Body of pancreas (tissue), 4 donors: ENCODE data around the gene RNU6-7. TPM values are rescaled to one million over a fixed set of nuclear protein-coding genes. Genes with fewer than 3 reads are reported as not detected.

ENCODE experiments used
- ATAC-seq: fragments of 150-250 bp; one replicate; pipeline ENCODE4 v1.9.1; 2016
- DNase-seq, 4 donors: peaks; one replicate each; pipeline ENCODE4 v3.0.0-alpha.2; 2019
- H3K27ac ChIP-seq, 4 donors: fragments of 200-600 bp; sonication (generic); 1 replicate in 3 of 4; 2 replicates in 1 of 4; pipeline versions ENCODE4 v1.5.1 to v1.6.1; 2016 to 2019; ENCODE audit warnings: mild to moderate bottlenecking in 1 of 4, mixed read lengths in 1 of 4, moderate library complexity in 1 of 4
- H3K27me3 ChIP-seq, 2 donors: fragments of 200-600 bp; sonication (generic); one replicate each; pipeline ENCODE4 v1.6.0; 2016; ENCODE audit warnings: mild to moderate bottlenecking in 1 of 2
- H3K36me3 ChIP-seq, 2 donors: fragments of 200-600 bp; sonication (generic); replicated peaks in 1 of 2; 2 replicates each; pipeline ENCODE4 v1.5.1; 2016; ENCODE audit warnings: low read depth in 2 of 2; ENCODE audit not compliant: insufficient read depth in 1 of 2
- H3K4me1 ChIP-seq: fragments of 200-600 bp; sonication (generic); one replicate; pipeline ENCODE4 v1.6.0; 2016
- H3K4me3 ChIP-seq, 2 donors: fragments of 200-600 bp; sonication (generic); 1 replicate in 1 of 2; 2 replicates in 1 of 2; pipeline ENCODE4 v1.5.1; 2016 to 2019
- H3K9me3 ChIP-seq, 3 donors: fragments of 200-600 bp; sonication (generic); 1 replicate in 2 of 3; 2 replicates in 1 of 3; pipeline ENCODE4 v1.5.1; 2016
- POLR2A ChIP-seq, 3 donors: fragments of 450-650 bp; IDR thresholded peaks; one replicate each; pipeline ENCODE4 v1.6.1; 2016; ENCODE audit warnings: antibody characterized with exemption in 3 of 3, mild to moderate bottlenecking in 2 of 3
- WGBS, 2 donors: methylation state at CpG; one replicate each; pipeline ENCODE4 v1.1.5; 2017; 5-methylcytosine and 5-hydroxymethylcytosine counted together
- intact Hi-C: fragments of 100-400 bp; cut with DNase I; formaldehyde crosslinking; loops from one replicate; pipeline ENCODE4 v1.15.1; 2023
- total RNA-seq, 2 donors: library from RNA; depleted of rRNA; stranded (reverse); fragments of >200 nt; gene quantifications; one replicate each; pipeline ENCODE4 v1.1.0, GENCODE V29; 2016
- TF ChIP-seq, protein P1 (sequence below), 7 experiments: fragments of 450-650 bp in 4 of 7; fragments of 200-600 bp in 3 of 7; sonication (generic) in 3 of 7; IDR thresholded peaks; one replicate each; pipeline ENCODE4 v1.5.1; 2016 to 2019; ENCODE audit warnings: antibody characterized with exemption in 7 of 7

Gene RNU6-7
- total RNA-seq, 2 donors from 2014 or later = not detected

DNA sequence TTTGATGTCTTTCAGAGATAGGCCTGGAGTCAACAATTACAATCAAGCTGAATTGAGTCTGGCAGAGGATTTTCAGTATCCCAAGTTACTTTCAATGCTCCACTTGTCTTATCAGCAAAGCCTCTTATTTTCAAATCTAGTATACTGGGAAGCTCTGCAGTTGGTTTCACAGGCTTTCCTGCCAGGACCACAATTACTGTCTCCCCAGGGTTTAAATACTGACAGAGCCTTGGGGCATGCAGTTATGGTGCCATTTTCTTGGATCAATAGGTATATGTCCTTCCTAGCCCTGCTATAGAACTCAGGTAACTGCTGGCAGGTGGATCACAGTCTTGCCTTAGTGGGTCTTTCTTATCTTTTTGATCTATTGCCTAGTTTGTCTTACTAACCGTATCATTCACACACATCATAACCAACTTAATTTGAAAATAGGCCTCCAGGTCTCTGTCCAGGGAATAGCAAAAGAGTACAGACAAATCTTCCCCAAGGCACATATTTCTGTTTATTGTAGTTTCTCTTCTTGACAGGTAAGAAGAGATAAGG, 23.6 kb downstream of the RNU6-7 start:
- 30 to 73% methylated on average over 1 of the region's 1 CpG for WGBS, 2 donors
- no peaks in the 10 kb centered on the region for H3K36me3 ChIP-seq
- intact Hi-C loops = no loop called here
- H3K9me3 ChIP-seq = no peaks in the 10 kb centered on the region
- no peak overlapping the region for H3K4me3 ChIP-seq
- H3K27me3 ChIP-seq = no peaks in the 10 kb centered on the region
- DNase-seq = no peak
- peaks cover 9% of the 10 kb centered on the region for H3K4me1 ChIP-seq
- no peak overlapping the region for H3K27ac ChIP-seq
- no peak for ATAC-seq
- TF ChIP-seq, protein P1, sequence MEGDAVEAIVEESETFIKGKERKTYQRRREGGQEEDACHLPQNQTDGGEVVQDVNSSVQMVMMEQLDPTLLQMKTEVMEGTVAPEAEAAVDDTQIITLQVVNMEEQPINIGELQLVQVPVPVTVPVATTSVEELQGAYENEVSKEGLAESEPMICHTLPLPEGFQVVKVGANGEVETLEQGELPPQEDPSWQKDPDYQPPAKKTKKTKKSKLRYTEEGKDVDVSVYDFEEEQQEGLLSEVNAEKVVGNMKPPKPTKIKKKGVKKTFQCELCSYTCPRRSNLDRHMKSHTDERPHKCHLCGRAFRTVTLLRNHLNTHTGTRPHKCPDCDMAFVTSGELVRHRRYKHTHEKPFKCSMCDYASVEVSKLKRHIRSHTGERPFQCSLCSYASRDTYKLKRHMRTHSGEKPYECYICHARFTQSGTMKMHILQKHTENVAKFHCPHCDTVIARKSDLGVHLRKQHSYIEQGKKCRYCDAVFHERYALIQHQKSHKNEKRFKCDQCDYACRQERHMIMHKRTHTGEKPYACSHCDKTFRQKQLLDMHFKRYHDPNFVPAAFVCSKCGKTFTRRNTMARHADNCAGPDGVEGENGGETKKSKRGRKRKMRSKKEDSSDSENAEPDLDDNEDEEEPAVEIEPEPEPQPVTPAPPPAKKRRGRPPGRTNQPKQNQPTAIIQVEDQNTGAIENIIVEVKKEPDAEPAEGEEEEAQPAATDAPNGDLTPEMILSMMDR (IDR thresholded peaks at IDR 0.05) = peak in 1 of 7 experiments; percentile 1
- TF ChIP-seq POLR2A (IDR thresholded peaks at IDR 0.05) = no peak

DNA sequence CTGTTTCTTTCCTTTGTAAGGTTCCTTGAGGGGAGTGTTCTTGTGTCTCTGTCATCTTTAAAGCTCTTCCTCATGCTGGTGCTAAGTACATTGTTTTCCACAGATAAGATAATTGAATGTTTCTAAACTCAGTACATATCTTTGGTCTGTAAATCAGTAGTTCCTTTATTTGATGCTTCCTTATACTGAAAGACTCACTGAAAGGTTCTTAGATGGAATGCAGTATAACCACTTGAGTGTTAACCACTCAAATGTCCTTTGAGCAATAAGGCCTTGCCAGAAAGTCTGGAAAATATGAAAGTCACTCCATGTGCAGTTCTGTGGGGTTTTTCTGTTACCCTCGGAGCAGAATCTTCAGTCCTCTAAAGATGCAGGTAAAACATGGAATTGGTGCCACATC, 24.2 kb downstream of the RNU6-7 start:
- H3K4me1 ChIP-seq = peaks cover 9% of the 10 kb centered on the region
- WGBS, 2 donors = 85 to 89% methylated on average over 1 of the region's 1 CpG
- no peak for DNase-seq

DNA sequence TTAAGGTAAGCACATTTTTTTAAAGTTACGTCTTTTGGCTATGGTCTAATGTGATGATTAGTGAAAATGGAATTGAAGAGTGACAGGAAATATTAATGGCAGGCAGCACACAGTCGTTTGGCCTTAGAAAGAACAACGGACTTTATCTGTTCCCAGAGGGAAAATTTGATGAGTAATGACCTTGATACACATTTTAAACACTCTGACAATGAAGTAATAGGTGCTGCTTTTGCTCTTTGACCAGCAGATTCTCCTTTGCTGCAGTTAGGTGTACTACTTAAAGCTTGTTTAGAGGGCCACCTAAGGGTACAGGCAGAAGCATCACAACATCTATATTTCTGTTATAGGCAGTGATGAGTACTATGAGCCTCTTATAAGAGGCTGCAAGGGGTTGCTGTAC, 28.3 kb downstream of the RNU6-7 start:
- TF ChIP-seq POLR2A (IDR thresholded peaks at IDR 0.05) = no peak
- TF ChIP-seq, protein P1 (IDR thresholded peaks at IDR 0.05) = no peak
- ATAC-seq = peak; percentile 47
- 17 to 24% methylated on average over 3 of the region's 3 CpGs for WGBS, 2 donors
- no peaks in the 10 kb centered on the region for H3K27me3 ChIP-seq
- H3K9me3 ChIP-seq = no peaks in the 10 kb centered on the region
- H3K36me3 ChIP-seq = no peaks in the 10 kb centered on the region
- intact Hi-C loops = no loop called here
- H3K27ac ChIP-seq = peak overlapping the region in 1 of 4 donors; percentile 41
- H3K4me1 ChIP-seq = peaks cover 4% of the 10 kb centered on the region
- H3K4me3 ChIP-seq = no peak overlapping the region
- DNase-seq = no peak

More for the DNA sequence above, 24.2 kb downstream of the RNU6-7 start:
- Histone ChIP-seq H3K36me3 (no peaks in the 10 kb centered on the region), H3K27ac (no peak overlapping the region), H3K4me3 (no peak overlapping the region), H3K27me3 (no peaks in the 10 kb centered on the region), H3K9me3 (no peaks in the 10 kb centered on the region)
- no peak for TF ChIP-seq POLR2A (IDR thresholded peaks at IDR 0.05)
- TF ChIP-seq, protein P1 (IDR thresholded peaks at IDR 0.05) = no peak
- no peak for ATAC-seq
- intact Hi-C loops = no loop called here

- no peak for TF ChIP-seq POLR2A (IDR thresholded peaks at IDR 0.05)
- TF ChIP-seq, protein P1 (IDR thresholded peaks at IDR 0.05) = no peak
- 88 to 93% methylated on average over 2 of the region's 2 CpGs for WGBS, 2 donors
- DNase-seq (no peak), ATAC-seq (no peak)
- H3K4me3 ChIP-seq = no peak overlapping the region
- no peaks in the 10 kb centered on the region for H3K27me3 ChIP-seq
- no peaks in the 10 kb centered on the region for H3K4me1 ChIP-seq
- H3K9me3 ChIP-seq = no peaks in the 10 kb centered on the region
- H3K36me3 ChIP-seq = no peaks in the 10 kb centered on the region
- intact Hi-C loops = no loop called here
- peak overlapping the region in 1 of 4 donors; percentile 41 for H3K27ac ChIP-seq
Observed at GRCh38 chr14:32230695-32231280, 28.9 kb downstream of the RNU6-7 start.

GRCh38 chr14:32232481-32232880, 30.6 kb downstream of the RNU6-7 start:
- no peaks in the 10 kb centered on the region for H3K27me3 ChIP-seq
- H3K36me3 ChIP-seq = no peaks in the 10 kb centered on the region
- no peak overlapping the region for H3K4me3 ChIP-seq
- no peaks in the 10 kb centered on the region for H3K9me3 ChIP-seq
- no peak overlapping the region for H3K27ac ChIP-seq
- ATAC-seq (no peak), DNase-seq (no peak)
- intact Hi-C loops = no loop called here
- H3K4me1 ChIP-seq = no peaks in the 10 kb centered on the region
- WGBS, 2 donors = 89 to 100% methylated on average over 1 of the region's 1 CpG
- TF ChIP-seq, protein P1 (IDR thresholded peaks at IDR 0.05) = no peak
